Hepatic stellate cell (primary cell): ENCODE data around the gene DBP.

Source experiments
- DNase-seq: peaks from one replicate; pipeline ENCODE4 v3.0.0; 2011; ENCODE audit warnings: low spot score

The DBP gene

DNA sequence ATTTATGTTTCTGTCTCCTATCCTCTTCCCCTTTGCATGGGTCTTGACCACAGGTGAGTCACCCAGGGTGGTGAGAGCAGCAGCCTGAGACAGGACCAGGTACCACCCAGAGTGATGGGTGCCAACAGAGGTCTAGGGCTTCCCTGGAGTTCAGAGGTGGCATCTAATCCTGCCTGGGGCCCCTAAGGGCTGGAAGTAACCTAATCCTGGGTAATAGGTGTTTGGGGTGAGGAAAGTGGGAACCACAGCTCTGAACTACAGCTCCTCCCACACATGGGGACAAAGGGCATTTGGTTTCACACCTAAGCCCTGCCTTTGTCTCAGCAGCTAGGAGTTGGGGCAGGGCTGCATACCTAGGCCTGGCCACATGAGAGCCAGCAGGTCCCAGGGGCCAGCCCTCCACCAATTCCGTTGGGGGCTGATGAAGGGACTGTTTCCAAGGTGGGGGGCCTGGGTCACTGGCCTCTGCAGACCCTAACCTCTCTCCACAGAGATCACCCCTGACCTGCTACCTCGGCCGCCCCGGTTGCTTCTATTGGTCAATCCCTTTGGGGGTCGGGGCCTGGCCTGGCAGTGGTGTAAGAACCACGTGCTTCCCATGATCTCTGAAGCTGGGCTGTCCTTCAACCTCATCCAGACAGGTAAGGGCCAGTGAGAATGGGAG lies 9.8 kb downstream of the DBP start:
- no peak for DNase-seq

DNA sequence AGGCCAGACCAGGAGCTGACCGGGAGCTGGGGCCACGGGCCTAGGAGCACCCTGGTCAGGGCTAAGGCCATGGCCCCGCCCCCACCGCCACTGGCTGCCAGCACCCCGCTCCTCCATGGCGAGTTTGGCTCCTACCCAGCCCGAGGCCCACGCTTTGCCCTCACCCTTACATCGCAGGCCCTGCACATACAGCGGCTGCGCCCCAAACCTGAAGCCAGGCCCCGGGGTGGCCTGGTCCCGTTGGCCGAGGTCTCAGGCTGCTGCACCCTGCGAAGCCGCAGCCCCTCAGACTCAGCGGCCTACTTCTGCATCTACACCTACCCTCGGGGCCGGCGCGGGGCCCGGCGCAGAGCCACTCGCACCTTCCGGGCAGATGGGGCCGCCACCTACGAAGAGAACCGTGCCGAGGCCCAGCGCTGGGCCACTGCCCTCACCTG lies 11.3 kb downstream of the DBP start:
- DNase-seq: no peak

DNA sequence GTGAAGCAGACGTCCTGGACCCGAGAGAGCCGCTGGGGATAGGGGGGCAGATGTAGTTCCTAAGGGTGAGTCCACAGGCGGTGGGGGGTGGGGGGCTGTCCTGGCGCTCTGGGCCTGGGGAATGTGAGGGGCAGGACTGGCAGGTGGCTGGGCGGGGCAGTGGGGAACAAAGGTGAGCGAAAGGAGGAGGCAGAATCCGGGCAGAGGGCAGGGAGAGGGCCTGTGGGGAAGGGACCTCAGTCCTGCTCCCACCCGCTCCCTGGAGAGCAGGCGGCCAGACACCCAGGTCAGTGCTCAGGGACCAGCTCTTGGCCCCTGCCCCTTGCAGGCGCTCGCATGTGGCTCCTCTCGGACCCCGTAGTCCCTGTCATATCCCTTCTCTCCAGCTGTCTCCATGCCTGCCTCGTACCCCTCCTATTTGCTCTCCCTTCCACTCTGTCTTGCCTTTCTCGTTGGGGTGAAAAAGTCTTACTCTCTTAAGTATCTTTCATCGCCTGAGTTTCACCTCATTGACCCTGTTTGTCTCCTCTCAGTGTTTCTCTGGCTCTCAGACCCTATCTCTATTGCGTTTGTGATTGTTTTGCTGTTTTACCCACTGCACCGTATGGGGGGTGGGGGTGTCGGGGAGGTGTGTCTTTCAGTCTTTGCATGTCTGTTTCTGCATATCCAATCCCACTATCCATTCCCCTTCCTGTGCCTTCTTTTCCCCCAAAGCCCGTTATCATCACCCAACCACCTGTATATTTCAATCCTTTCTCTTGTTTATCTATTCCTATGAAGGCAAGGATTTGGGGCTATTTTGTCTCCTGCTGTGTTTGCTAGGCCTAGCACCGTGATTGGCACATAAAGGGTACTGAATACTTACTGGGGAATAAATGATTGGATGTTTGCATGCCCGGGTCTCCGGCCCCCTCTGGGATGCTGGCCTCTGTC lies 12.1 kb downstream of the DBP start:
- no peak for DNase-seq

DNA sequence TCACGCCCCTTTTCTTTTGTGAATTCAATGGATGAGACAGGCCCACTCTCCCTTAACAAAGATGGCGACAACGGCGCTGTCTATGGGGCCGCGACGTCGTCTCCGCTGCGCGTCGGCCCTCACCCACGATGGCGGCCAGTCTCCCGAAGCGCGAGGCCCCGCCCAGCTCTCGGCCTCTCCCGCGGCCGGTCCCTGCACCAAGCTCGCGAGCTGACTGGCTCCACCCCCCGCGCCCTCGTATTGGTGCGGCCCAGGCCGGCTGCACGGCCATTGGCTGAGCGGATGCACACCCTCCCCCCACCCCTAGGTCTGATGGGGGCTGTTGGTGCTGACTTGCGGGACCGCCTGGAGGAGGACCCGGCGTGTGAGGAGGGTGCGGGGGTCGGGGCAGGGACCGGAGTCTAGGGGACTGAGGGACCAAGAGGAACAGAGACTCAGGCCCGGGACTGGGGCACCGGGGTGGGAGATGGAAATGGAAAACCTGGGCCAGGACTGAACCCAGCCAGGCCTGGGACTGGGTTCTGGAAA lies 13.0 kb downstream of the DBP start:
- DNase-seq: peak; percentile 99

DNA sequence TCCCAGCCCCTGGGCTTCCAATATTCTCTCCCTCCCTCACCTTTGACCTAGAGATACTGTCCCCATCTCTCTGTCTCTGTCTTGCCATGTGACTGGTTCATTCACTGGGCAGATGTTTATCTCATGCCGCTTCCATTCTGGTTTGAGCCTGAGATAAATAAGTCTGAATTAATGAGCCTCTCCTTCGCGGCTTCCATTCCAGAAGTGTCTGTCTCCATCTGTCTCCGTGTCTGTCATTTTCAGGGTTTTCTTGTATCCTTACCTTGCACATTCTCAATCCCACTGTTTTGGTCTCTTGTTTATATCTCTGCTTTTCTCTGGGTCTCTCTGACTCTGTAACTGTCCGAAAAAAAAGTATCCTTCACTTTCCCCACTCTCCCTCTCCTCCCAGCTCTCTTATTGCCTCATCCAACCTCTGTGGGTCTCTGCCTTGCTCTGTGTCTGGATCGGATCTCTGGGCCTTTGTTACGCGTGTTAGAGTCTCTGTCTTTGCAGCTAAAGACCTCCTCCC lies 13.6 kb downstream of the DBP start:
- no peak for DNase-seq

DNA sequence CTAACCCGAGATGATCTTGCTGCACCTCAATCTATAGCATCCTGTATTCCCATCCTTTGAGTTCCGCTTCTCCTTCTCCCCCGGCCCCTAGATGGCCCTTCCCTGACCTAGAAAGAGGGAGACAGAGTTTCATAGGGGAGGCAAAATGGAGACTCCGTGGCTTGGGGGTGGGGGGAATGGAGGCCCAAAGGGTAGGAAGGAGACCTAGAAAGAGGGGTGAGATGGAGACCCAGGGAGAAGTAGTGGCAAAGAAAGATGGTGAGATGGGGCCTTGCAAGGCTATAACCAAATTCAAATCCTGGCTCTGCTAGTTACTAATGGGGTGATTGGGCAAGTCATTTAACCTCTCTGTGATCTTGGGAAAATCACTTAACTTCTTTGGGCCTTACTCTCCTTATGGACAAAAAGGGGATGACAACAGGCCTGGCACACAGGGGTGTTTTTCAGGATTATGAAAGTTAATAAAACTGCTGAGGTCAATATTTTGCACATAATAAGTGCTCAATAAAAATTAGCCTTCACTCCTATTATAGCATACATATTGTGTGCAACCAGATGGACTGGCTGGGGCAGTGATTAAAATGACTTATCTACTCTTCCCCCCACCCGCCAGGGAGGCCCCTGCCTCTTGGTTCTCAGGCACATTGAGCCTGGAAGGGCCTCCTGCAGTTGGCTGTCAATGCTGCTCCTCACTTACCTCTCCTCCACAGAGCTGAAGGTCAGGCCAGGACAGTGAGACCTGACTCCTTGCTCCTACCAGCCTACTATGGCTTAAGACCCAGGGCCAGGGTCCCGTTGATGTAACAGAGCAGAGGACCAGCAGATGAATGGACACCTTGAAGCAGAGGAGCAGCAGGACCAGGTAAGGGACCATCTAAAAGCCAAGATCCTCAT lies 17.2 kb downstream of the DBP start:
- no peak for DNase-seq

DNA sequence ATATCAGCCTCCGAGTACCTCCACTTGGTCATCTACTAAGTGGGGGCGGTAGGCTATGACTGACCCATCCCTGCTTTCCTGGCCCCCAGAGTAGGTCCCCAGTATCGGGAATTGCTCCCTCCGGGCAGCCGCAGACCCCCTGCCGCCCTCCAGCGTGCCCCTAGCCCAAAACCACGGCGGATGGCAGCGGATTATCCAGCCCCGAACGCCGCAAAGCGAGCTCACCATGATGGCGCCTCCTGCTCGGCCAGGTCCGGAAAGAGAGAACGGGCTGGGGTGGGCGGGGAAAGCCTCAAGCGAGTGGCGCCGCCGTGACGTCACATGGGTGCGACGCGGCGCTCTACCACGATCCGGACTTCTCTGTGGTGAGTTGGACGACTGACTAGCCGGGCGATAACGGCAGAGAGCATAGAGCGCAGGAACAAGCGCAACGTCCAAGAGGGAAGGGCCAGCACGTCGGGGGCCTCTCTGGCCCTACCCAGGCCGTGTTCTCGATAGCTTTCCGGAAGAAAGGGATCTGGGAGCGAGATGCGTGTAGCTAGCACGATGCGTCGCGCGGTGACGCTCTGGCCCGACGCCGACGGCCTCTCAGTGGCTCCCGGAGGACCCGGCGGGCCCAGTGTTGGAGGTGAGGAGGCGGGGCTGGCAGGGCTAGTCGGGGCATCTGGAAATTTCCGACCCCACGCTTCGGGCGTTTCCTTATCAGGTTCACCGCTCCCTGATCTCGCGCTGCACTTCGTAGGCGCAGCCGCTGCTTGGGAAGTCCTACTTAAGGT lies 18.1 kb downstream of the DBP start, which contains the start of the genes RPL18 and SPHK2:
Gene RPL18 (minus strand): TSS at position 263 of the 776 bp plus-strand sequence. CDS start 35 bp downstream, at position 228.
Gene SPHK2 (plus strand): TSS at position 591 of the 776 bp plus-strand sequence. CDS start 1,009 bp downstream, outside the sequence.
- peak; percentile 98 for DNase-seq

DNA sequence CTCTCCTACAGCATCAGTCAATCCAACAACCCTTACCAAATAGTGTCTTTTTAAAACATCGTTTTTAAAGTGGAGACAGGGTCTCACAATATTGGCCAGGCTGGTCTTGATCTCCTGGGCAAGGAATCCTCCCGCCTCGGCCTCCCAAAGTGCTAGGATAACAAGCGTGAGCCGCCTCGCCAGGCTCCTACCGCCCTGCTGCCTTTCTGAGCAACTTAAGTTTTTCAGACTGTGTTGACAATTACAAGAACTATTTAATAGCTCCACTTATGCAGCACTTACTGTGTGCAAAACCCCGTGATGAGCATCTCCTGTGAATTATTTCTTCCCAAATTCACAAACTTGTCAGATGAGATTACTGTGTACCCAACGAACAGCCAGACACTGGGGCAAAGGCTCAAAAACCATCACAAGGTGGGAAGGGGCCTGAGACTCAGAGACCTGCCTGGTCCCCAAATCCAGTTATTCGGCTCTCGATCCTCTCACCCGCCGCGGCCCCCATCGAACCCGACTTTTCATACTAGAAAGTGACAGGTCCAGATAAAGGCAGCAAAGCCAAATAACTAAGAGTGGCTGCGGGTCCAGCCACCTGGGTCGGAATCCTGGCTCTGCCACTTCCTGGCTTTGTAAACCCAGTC lies 18.8 kb downstream of the DBP start:
- DNase-seq: no peak

DNA sequence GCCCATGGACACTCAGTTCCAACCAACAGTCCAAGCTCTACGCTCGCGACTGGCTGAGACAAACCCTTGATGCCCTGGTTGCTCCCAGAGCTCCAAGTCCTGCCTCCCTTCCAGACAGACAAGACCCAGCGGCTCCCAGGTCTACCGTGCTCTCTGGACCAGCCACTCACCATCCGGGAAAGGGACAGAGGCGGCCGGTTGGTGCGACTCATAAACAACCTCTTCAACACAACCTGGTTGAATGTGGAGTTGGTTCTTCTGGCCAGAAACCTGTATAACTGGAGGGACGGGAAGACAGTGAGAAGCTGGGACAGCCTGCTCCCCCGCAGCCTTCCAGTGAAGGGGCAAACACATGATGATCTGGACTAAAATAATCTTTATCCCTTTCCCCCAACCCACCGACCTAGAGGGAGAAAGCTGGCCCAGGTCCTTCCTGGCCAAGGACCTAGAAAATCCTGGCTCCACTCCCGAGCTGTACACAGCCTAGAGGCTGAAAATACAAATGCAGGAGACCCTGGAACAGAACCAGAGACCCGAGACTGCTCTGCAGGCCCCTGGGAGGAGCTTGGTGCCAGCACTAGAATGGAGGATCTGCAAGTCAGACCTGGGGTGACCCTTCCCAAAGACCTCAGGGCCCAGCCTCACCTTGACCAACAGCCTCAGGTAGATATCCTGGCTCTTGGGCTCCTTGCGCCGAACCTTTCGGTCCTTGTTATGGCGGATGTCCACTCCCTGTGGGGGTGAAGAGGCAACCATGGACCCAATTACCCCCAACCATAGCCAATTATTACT lies 19.8 kb downstream of the DBP start:
- DNase-seq: no peak

DNA sequence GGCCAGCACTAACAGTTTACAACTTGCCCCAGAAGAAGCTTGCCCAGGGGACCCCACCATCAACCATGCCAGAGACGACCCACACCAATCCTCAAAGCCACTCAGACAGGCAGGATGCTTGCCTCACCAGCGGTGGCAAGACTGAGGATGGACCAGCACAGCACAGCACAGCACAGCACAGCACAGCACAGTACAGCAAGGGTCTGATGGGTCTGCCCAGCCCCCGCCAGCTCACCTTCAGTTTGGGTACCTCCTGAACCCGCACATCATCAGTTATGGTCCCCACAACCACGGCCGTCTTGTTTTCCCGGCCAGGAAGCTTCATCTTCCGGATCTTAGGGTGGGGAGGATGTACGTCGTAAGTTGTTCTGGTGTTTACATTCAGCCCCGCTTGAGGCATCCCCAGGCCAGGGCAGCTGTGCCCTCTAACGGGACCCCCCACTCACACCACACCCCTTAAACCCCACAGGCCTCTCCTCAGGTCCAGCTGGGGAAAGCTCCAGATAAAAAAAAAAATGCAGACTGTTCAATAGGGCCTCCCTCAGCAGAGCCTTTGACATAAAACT lies 20.6 kb downstream of the DBP start:
- DNase-seq: no peak

DNA sequence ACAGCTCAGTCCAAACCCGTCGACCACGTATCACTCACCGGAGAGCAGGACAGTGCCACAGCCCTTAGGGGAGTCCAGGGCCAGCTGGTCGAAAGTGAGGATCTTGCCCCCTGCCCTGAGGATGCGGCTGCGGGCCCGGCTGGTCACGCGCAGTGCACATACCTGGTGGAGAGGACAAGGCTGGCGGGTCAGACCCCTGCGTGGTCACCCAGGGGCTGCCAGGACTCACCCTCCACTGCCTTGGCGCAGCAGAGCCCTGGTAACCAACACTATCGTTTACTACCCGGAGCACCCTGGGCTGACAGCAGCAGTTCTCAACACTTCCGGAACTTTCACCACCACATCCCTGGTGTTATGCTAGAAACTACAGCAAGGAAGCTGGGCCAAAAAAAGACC lies 21.1 kb downstream of the DBP start:
- no peak for DNase-seq

DNA sequence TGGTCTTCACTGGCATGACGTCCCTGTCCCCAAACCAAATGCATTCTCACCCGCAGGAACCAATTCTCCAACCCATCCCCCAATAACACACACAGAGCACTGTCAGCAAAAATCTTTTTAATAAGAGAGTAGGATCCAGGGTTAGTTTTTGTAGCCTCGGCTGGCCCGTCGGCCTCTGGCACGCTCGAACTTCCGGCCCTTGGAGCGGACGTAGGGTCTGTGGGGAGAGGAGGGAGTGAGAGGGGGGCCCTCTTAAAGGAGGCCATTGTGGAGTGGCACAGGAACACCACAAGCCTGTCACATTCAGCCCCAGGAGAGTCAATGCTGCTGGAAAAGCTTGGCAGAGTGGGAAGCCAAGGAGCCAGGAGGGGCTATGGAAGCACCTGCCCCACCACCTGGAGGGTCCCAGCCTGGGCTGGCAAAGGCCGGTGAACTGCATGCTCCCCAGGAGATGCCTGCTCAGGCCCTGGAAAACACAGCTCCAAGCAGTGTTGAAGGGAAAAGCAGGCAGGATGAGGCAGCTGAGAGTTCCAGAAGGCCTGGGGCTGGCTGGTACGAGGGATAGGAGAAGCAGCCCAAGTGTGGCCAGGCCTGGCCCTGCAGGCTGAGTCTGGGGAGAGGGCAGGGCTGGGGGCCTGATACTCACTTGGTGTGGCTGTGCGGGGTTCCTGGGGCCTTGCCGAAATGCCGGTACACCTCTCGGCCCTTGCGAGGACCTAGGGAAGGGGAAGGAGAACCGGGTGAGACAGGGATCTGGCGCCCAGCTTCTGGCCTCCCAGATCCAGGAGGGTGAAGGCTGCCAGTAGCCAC lies 21.7 kb downstream of the DBP start:
- DNase-seq: no peak

DNA sequence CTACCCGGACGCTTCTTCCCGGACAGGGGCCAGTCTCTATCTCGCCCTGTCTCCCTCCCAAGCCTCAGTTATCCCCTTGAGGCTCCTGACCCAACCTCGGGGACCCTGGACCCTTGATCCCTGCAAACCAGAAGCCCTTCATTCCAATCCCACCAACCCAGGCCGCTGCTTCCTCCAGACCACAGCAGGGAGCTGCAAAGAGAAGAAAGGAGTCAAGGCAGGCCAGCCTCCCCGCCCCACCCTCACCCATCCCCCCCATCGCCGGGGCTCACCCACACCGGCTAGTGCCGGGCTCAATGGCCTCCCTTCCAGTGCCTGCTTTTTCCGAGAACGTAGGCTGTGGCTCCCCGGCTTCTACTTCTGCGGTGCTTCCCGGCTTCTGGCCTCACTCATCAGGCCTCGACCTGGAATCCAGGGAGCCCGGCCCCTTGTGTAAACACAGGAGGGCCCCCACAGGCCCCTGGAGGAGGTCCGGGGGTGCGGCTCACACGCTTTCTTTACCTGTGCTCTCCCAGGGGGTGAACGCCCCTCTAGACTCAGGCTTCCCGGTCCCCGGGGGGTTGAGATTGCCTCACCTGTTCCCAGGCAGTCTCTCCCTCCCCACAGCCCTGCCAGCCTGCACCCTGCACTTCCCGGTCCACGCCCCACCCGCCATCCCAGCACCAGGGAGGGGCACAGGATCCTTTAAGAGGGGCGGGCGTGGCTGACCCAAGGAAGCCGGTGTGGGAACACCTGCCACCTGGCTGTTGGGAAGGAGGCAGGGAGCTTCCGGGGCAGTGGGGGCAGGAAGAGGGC lies 22.5 kb downstream of the DBP start, which contains the start of gene FAM83E:
Gene FAM83E (minus strand): TSS at position 641 of the 795 bp plus-strand sequence. CDS start 1,704 bp downstream, outside the sequence.
- no peak for DNase-seq

DNA sequence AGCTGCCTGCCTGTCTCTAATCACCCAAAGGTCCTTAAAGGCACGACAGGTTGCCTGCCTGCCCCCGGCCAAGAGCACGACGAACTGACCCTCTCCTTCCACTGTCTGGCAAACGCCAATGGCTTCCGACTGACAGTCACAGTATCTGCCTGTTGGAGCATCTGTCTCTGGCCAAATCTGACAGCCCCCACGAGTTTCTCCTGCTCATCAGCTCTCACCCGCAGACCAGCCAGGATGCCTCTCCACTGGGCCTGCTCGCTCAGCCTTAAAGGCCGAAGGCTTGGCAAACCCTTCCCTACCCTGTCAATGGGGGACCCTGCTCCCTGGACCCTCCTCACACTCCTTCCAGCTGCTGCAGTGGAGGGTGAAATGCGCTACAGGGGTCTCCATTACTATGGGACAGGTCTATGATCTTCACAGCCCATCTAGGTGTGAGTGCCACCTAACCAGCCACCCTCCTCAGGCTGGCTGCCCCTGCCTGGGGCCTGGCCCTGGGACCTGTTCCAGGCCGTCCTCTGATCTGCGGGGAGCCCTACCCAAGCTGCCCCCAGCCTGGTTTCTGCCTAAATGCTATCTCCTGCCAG lies 23.2 kb downstream of the DBP start:
- DNase-seq: no peak

DNA sequence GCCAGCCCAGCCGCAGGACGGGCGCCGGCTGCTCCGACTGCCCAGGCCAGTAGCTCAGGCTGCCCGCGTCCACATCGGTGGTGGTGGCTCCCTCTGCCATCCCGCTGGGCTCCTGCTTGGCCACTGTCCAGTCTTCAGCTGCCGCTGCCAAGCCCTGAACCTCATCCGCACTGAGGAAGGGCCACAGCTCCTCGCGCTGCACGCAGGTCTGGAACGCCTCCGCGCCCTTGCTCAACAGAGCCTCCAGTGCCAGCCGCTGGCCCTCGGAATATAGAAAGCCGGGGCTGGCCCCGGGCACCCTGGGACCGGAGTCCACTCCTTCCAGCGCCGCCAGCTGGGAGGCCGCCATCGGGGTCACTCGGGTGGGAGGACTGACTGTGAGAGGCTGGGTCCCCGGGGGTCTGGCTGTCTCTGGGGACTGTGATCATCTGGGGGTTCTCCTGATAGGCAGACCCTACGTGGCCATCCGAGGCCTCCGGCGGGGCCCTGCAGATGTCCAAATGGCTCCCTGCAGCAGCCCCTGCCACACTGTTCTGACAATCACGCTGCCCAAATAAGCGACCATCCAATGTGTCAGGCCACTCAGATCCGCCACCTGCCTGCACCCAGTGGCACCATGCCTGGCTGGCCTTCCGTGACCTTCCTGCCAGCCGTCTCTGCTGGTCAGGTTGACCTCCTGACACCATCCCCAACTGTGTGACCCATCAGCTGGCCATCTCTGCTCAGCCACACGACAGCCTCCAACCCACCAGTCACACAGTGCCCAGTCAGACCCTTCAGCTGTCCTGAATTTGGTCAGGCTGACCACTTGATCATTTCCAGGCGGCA lies 23.9 kb downstream of the DBP start:
- no peak for DNase-seq

DNA sequence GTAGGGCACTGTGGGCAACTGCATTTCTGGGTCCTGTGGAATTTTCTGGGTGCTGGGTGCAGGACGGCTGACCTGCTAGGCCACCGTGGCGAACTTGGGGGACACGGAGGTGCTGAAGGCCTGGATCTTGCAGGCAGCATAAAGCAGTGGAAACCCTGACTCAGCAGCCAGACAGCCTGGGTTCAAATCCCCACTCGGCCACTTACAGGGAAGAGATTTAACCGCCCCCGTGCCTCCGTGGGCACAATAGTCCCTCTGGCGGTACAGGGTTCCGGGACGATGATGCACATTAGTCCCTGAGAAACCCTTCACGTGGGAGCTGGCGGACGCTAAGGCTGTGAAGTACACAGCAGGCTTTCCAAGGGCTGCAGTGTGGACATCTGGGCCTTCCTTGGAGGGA lies 25.3 kb downstream of the DBP start:
- no peak for DNase-seq
